Inferior parietal cortex (tissue), 1 donor: Measurements from ENCODE around the gene ANTKMT.
"Not testable (repeated sequence)": the region's sequence is repeated elsewhere in the genome, so short reads cannot be mapped to it uniquely, and the experiment has no call there.

Source experiments
- DNase-seq: peaks from one replicate; pipeline ENCODE4 v3.0.0-alpha.2; 2016; ENCODE audit errors: extremely low spot score

Gene ANTKMT

DNA sequence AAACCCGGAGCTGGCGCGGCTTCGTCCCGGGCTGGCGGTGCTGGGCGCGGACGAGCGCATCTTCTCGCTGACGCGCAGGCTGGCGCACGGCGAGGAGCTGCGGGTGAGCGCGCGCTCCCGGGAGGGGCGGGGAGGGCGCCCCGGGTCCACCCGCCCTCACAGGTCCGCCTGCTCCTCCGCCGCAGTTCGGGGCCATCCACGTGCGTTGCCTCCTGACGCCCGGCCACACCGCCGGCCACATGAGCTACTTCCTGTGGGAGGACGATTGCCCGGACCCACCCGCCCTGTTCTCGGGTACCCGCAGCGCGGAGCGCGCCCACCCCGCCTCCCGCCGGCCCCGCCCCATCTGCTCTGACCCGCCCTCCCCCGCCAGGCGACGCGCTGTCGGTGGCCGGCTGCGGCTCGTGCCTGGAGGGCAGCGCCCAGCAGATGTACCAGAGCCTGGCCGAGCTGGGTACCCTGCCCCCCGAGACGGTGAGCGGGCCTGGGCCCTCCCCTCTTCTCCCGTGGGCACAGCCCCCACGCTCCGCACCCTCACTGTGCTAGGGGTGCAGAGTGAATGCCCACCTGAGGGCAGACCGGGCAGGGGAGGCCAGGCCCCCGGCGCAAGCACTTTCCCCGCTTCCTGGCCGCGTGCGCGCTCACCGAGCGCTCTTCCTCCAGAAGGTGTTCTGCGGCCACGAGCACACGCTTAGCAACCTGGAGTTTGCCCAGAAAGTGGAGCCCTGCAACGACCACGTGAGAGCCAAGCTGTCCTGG, 7.4 kb downstream of the ANTKMT start:
- peak; percentile 40 for DNase-seq

GRCh38 chr16:728890-729744, 8.2 kb downstream of the ANTKMT start:
- no peak for DNase-seq

- no peak for DNase-seq
These were observed 9.1 kb downstream of the ANTKMT start for GRCh38 chr16:729768-730665.

DNA sequence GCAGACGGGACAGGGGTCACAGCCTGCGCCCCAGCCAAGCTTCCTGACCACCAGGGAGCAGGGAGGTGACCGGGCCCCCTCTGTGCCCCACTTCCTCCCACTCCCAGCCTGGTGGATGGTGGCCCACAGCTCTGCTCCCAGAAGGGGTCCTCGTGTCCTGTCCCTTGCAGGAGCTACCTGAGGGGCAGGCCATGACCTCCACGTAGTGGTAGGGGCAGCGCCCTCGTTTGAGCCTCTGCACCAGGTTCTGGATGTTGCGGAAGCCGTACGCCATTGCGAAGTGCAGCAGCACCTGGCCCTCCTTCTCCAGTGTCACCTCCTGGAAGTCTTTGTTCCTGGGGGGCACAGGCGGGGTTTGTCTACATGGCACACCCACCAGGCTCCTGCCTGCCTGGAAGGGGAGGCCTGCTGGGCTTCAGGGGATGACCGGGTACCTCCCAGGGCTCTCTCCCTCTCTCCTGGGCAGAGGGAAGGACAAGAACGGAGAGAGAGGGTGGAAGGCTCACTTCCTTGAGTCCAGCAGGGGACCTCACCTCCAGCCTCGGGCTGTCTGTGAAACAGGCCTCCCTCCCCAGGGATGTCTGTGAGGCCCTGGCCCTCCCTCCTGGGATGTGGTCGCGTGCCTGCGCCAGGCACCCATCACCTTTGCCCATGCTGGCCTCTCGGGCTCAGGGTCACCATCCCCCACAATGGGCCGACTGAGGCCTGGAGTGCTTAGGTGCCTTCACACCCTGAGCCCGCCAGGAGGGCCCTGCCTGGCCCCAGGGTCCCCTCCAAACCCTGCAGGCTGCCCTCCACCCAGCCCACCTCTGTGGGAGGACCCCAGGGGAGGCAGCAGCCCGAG, 9.9 kb downstream of the ANTKMT start:
- DNase-seq = no peak

GRCh38 chr16:732332-732731, 11.4 kb downstream of the ANTKMT start:
- DNase-seq = no peak

DNA sequence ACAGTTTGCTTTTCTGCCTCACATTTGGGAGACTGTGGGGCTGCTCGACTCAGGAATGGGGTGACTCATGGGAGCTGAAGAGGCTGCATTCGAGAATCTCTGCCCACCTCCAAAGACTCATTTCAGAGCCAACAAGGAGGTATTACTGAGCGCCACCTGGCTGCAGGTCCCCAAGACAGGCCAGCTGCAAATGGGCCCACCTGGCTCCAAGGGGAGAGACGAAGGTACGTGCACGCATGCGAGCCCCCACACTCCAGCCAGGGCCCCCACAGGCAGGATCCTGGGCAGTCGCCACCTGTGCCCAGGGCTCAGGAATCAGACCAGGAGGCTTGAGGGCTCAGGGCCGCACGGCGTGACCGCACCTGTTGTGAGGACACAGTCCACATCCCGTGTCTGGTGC, 12.0 kb downstream of the ANTKMT start:
- no peak for DNase-seq

GRCh38 chr16:733382-734207, 12.6 kb downstream of the ANTKMT start:
- no peak for DNase-seq

DNA sequence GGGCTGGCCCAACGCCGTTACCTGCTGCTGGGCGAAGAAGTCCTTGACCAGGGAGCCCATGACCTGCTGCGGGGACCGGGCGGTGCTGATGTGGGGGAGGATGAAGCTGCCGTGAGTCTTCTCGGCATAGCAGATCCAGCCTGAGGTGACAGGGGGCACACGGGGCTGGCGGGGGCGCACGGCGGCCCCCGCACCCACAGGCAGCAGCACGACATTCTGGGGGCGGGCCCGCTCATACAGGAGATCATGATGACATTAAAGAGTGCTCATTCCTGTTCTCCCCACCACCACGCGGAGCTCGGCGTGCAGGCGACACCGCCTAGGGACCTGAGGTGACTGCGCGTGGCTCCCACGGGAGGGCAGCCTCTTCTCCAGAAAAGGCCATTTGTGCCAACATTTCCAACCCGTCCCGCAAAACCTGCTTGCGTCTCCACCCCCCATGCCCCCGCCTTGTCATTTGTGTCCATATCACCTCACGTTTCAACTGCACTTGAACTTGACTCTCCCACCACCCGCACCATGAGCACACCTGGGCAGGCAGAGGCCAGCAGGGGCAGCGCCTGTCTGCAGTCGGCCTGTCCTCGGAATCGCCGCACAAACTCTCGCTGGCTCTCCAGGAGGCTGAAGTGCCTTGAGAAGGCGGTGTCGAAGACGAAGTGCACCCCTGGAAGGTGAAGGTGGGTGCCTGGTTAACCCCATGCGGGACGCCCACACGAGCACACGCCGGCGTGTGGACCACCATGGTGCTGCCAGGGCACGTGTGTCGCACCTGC, 13.4 kb downstream of the ANTKMT start:
- no peak for DNase-seq

- DNase-seq = no peak
These were observed 14.3 kb downstream of the ANTKMT start for GRCh38 chr16:734981-735881.

DNA sequence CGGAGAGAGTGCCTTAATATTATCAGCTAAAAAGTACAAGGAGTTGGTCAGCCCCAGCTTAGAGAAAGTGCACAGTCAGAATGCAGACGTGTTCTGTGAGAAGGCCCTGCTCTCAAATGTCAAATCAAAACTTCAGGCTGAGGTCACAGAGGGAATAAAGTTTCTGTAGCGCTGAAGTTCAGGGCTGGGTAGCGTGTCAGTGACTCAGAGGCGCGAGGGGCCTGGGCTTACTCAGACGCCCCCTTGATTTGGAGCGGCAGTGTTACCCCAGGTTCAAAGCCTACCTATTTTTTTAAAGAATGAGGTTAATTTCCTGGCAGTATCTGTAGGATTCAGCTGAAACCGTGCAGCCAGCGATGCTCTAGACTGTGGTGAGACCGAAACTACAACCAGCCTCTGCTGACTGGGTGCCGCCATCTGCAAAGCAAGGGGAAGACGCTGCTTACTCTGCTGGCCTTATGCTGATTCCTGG, 15.1 kb downstream of the ANTKMT start:
- no peak for DNase-seq

DNA sequence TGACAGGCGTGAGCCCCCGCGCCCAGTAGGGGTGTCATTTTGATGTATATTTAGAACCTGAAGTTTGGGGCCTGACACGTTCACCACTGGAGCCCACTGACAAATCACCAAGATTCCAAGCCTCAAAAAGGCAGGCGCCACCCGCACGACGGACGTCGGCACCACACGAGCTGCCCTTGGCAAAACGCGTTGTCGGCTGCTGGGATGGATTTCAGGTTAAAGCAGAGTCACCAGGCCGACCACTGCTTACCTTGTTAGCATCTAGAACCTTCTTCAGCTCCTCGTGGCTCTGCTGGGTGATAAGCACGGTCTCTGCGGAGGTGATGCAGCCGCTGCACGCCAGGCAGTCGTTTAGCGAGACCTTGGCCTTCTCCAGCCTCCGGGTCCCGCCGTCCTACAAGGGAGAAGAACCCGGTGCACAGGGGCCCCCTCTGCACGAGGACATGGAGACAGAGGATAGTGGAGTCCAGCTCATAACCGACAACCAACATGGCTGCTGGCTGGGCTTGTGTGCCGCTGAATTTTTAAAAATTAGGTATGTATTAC, 16.1 kb downstream of the ANTKMT start:
- DNase-seq = no peak

- no peak for DNase-seq
These were observed 18.9 kb downstream of the ANTKMT start for GRCh38 chr16:739560-740458.

DNA sequence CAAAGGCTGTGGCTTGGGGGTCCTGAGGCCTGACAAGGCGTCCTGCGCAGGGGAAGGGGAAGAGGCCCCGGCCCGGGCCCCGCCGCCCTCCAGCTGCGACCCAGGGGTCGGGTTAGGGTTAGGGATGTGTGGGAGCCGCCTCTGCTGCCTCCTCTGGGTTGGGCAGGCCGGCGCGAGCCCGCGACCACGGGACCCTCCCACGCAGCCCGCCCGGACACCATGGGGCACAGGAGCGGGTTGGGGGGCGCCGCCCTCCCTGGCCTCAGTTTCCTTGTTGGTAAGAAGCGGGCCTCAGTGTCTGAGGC, 19.5 kb downstream of the ANTKMT start:
- DNase-seq = no peak

- peak; percentile 83 for DNase-seq
These were observed 20.0 kb downstream of the ANTKMT start, which contains the start of gene CIAO3 for GRCh38 chr16:740764-741505. Gene CIAO3 (minus strand): TSS chr16:740997. CDS start chr16:740985, 12 bp downstream.

DNA sequence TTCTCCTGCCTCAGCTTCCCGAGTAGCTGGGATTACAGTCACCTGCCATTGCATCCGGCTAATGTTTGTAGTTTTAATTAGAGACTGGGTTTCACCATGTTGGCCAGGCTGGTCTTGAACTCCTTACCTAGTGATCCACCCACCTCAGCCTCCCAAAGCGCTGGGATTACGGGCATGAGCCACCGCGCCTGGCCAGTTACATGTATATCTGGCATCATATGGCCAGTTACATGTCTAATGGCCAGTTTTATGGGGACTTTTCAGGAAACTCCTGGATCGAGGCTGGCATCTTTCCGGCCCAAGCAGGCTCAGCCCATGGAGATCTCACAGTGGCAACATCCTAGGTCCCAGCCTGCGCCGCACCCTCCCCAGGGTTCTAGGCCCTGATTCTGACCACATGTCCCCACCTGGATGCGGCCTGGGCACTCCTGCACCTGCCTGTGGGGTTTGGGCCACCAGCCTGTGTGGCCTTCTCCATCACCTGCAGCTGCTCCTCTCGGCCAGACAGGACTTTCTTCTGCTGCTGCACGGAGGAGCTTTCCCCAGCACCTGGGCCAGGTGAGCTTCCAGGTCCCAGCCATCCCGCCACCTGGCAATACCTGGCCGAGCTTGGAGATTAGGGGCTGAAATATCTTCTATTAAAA, 21.2 kb downstream of the ANTKMT start:
- DNase-seq = no peak

DNA sequence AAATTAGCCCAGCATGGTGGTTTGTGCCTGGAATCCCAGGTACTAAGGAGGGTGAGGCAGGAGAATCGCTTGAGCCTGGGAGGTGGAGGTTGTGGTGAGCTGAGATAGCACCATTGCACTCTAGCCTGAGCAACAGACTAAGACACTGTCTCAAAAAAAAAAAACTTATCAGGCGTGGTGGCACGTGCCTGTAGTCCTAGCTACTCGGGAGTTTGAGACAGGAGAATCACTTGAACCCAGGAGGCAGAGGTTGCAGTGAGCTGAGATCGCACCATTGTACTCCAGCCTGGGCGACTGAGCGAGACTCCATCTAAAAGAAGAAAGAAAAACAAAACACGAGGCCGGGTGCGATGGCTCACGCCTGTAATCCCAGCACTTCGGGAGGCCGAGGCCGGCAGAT, 21.9 kb downstream of the ANTKMT start:
- not testable (repeated sequence) for DNase-seq
